ENCODE results near the gene B3GNT7.
A peak's percentile ranks its signal among the peaks of the same experiment; 100 is the strongest.

The B3GNT7 gene

GRCh38 chr2:231380991-231381847, 14.3 kb upstream of the B3GNT7 start:
- H3K4me3 ChIP-seq (replicated peaks; ENCODE audit: insufficient read depth, low read length) = no peak overlapping the region
- no peaks in the 10 kb centered on the region for H3K27me3 ChIP-seq (ENCODE audit: insufficient read depth, poor library complexity, severe bottlenecking)
- H3K27ac ChIP-seq (replicated peaks) = no peak overlapping the region
- TF ChIP-seq GABPA (IDR thresholded peaks at IDR 0.05; ENCODE audit: low read depth) = no peak
- TF ChIP-seq CTCF (IDR thresholded peaks at IDR 0.05; ENCODE audit: insufficient read depth, low read length) = no peak
- TF ChIP-seq, protein P1, sequence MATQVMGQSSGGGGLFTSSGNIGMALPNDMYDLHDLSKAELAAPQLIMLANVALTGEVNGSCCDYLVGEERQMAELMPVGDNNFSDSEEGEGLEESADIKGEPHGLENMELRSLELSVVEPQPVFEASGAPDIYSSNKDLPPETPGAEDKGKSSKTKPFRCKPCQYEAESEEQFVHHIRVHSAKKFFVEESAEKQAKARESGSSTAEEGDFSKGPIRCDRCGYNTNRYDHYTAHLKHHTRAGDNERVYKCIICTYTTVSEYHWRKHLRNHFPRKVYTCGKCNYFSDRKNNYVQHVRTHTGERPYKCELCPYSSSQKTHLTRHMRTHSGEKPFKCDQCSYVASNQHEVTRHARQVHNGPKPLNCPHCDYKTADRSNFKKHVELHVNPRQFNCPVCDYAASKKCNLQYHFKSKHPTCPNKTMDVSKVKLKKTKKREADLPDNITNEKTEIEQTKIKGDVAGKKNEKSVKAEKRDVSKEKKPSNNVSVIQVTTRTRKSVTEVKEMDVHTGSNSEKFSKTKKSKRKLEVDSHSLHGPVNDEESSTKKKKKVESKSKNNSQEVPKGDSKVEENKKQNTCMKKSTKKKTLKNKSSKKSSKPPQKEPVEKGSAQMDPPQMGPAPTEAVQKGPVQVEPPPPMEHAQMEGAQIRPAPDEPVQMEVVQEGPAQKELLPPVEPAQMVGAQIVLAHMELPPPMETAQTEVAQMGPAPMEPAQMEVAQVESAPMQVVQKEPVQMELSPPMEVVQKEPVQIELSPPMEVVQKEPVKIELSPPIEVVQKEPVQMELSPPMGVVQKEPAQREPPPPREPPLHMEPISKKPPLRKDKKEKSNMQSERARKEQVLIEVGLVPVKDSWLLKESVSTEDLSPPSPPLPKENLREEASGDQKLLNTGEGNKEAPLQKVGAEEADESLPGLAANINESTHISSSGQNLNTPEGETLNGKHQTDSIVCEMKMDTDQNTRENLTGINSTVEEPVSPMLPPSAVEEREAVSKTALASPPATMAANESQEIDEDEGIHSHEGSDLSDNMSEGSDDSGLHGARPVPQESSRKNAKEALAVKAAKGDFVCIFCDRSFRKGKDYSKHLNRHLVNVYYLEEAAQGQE (IDR thresholded peaks at IDR 0.05; ENCODE audit: insufficient replicate concordance, low read depth) = no peak
- no peak for TF ChIP-seq POLR2AphosphoS5 (IDR thresholded peaks at IDR 0.05; ENCODE audit: low read depth)
- no peak for TF ChIP-seq SPI1 (IDR thresholded peaks at IDR 0.05; ENCODE audit: borderline replicate concordance, low read depth)
- no peak for DNase-seq (ENCODE audit: low read depth in 1 of 2, low spot score in 1 of 2)

- TF ChIP-seq POLR2AphosphoS5 (IDR thresholded peaks at IDR 0.05; ENCODE audit: low read depth) = no peak
- TF ChIP-seq, protein P1 (IDR thresholded peaks at IDR 0.05; ENCODE audit: insufficient replicate concordance, low read depth) = no peak
- no peak for TF ChIP-seq CTCF (IDR thresholded peaks at IDR 0.05; ENCODE audit: insufficient read depth, low read length)
- TF ChIP-seq GABPA (IDR thresholded peaks at IDR 0.05; ENCODE audit: low read depth) = no peak
- no peak for TF ChIP-seq SPI1 (IDR thresholded peaks at IDR 0.05; ENCODE audit: borderline replicate concordance, low read depth)
- no peak for DNase-seq (ENCODE audit: low read depth in 1 of 2, low spot score in 1 of 2)
- Histone ChIP-seq H3K4me3 (replicated peaks; ENCODE audit: insufficient read depth, low read length) (no peak overlapping the region), H3K27ac (replicated peaks) (no peak overlapping the region), H3K27me3 (ENCODE audit: insufficient read depth, poor library complexity, severe bottlenecking) (no peaks in the 10 kb centered on the region)
These were observed 13.4 kb upstream of the B3GNT7 start for GRCh38 chr2:231382116-231382515.

- H3K27ac ChIP-seq (replicated peaks) = peak overlapping the region; percentile 61
- DNase-seq (ENCODE audit: low read depth in 1 of 2, low spot score in 1 of 2) = peak in 1 of 2 experiments; percentile 70
- TF ChIP-seq SPI1 (IDR thresholded peaks at IDR 0.05; ENCODE audit: borderline replicate concordance, low read depth) (no peak), GABPA (IDR thresholded peaks at IDR 0.05; ENCODE audit: low read depth) (no peak), POLR2AphosphoS5 (IDR thresholded peaks at IDR 0.05; ENCODE audit: low read depth) (peak; percentile 63)
- H3K4me3 ChIP-seq (replicated peaks; ENCODE audit: insufficient read depth, low read length) = no peak overlapping the region
- no peaks in the 10 kb centered on the region for H3K27me3 ChIP-seq (ENCODE audit: insufficient read depth, poor library complexity, severe bottlenecking)
These were observed 11.9 kb upstream of the B3GNT7 start for GRCh38 chr2:231383416-231384108.

DNA sequence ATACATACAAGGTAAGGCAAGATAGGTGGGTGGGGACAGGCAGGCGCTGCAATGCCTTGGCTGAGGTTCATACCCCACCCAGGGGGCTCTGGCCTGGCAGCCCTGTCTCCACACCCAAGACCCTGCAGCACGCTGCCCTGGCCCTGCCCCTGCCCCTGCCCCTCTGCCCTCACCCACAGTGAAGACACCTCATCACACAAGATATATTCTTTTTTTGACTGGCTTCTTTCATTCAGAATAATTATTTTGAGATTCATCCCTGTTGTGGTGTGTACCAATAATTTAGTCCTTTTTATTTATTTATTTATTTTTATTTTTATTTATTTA, 11.4 kb upstream of the B3GNT7 start:
- H3K27me3 ChIP-seq (ENCODE audit: insufficient read depth, poor library complexity, severe bottlenecking) = no peaks in the 10 kb centered on the region
- H3K27ac ChIP-seq (replicated peaks) = peak overlapping the region; percentile 61
- no peak overlapping the region for H3K4me3 ChIP-seq (replicated peaks; ENCODE audit: insufficient read depth, low read length)
- no peak for TF ChIP-seq POLR2AphosphoS5 (IDR thresholded peaks at IDR 0.05; ENCODE audit: low read depth)
- no peak for DNase-seq (ENCODE audit: low read depth in 1 of 2, low spot score in 1 of 2)
